GM19035 (cell line): Measurements from ENCODE around the gene TTC33.
A peak's percentile ranks its signal among the peaks of the same experiment; 100 is the strongest.

Source experiments
- ATAC-seq: cut with Tn5 transposase; IDR thresholded peaks from one replicate; pipeline ENCODE4 v1.9.1; 2021; ENCODE audit not compliant: unreplicated experiment

The TTC33 gene

GRCh38 chr5:40524677-40525076 is 231.1 kb downstream of the TTC33 start:
- ATAC-seq, result no peak

GRCh38 chr5:40521925-40522324 is 233.8 kb downstream of the TTC33 start:
- ATAC-seq, result no peak

- ATAC-seq, result no peak
Measured at GRCh38 chr5:40521108-40521785, 234.5 kb downstream of the TTC33 start.

- no peak for ATAC-seq
Measured at GRCh38 chr5:40518485-40518917, 237.3 kb downstream of the TTC33 start.

GRCh38 chr5:40515476-40515875 is 240.3 kb downstream of the TTC33 start:
- no peak for ATAC-seq

GRCh38 chr5:40514976-40515375 is 240.8 kb downstream of the TTC33 start:
- ATAC-seq, result no peak

GRCh38 chr5:40511801-40512200 is 244.0 kb downstream of the TTC33 start:
- ATAC-seq, result no peak

GRCh38 chr5:40507095-40507494 is 248.7 kb downstream of the TTC33 start:
- no peak for ATAC-seq

- ATAC-seq, result no peak
Measured at GRCh38 chr5:40505031-40505430, 250.7 kb downstream of the TTC33 start.

GRCh38 chr5:40503439-40503838 is 252.3 kb downstream of the TTC33 start:
- no peak for ATAC-seq

GRCh38 chr5:40502736-40503135 is 253.0 kb downstream of the TTC33 start:
- no peak for ATAC-seq

GRCh38 chr5:40501711-40502444 is 253.9 kb downstream of the TTC33 start:
- ATAC-seq, result no peak

GRCh38 chr5:40499518-40500273 is 256.1 kb downstream of the TTC33 start:
- ATAC-seq, result no peak

GRCh38 chr5:40499007-40499406 is 256.8 kb downstream of the TTC33 start:
- no peak for ATAC-seq

- ATAC-seq, result no peak
Measured at GRCh38 chr5:40497573-40497972, 258.2 kb downstream of the TTC33 start.

- no peak for ATAC-seq
Measured at GRCh38 chr5:40495237-40495635, 260.5 kb downstream of the TTC33 start.

- no peak for ATAC-seq
Measured at GRCh38 chr5:40494631-40495236, 261.0 kb downstream of the TTC33 start.

GRCh38 chr5:40492056-40492455 is 263.7 kb downstream of the TTC33 start:
- ATAC-seq, result no peak

- ATAC-seq, result no peak
Measured at GRCh38 chr5:40491644-40492043, 264.1 kb downstream of the TTC33 start.

- ATAC-seq, result peak; percentile 54
Measured at GRCh38 chr5:40490464-40491111, 265.2 kb downstream of the TTC33 start.

- no peak for ATAC-seq
Measured at GRCh38 chr5:40489421-40489820, 266.3 kb downstream of the TTC33 start.
